ENCODE data around the gene FAM222A. TPM values are rescaled to one million over a fixed set of nuclear protein-coding genes. Genes with fewer than 3 reads are reported as not detected.

Gene FAM222A
- total RNA-seq, 4 donors from 2014 or later, result 0.54 to 3.7 (median 0.92) TPM

DNA sequence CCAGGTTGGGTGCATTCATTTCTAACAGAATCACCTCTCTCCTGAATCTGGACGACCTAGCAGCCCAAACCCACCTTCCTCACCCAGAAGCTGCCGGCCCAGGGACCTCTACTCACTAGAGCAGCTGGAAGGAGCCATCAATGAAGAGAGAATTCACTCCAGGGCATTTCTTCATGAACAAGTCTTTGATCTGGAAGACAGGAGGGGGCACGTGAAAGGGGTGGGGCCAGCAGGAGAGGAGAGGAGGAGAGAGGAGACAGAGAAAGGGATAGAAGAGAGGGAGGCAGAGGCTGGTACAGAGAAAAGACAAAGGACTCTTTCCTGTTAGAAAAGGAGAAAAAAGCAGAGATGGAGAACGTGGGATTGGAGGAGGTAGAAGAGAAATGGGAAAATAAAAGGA, 79.8 kb downstream of the FAM222A start:
- Histone ChIP-seq H3K9me3 (no peaks in the 10 kb centered on the region), H3K27ac (no peak overlapping the region), H3K27me3 (peaks cover 39% of the 10 kb centered on the region), H3K4me3 (no peak overlapping the region), H3K36me3 (no peaks in the 10 kb centered on the region), H3K4me1 (no peaks in the 10 kb centered on the region)
- no peak for ATAC-seq
- no peak for TF ChIP-seq EP300 (IDR thresholded peaks at IDR 0.05)
- no peak for TF ChIP-seq CTCF (IDR thresholded peaks at IDR 0.05)
- TF ChIP-seq POLR2A (IDR thresholded peaks at IDR 0.05), result no peak
- no peak for TF ChIP-seq POLR2AphosphoS5 (IDR thresholded peaks at IDR 0.05)
- 18 to 30% methylated on average over 2 to 3 of the region's 4 CpGs for WGBS, 2 donors (ENCODE audit: low coverage in 1 of 2)

DNA sequence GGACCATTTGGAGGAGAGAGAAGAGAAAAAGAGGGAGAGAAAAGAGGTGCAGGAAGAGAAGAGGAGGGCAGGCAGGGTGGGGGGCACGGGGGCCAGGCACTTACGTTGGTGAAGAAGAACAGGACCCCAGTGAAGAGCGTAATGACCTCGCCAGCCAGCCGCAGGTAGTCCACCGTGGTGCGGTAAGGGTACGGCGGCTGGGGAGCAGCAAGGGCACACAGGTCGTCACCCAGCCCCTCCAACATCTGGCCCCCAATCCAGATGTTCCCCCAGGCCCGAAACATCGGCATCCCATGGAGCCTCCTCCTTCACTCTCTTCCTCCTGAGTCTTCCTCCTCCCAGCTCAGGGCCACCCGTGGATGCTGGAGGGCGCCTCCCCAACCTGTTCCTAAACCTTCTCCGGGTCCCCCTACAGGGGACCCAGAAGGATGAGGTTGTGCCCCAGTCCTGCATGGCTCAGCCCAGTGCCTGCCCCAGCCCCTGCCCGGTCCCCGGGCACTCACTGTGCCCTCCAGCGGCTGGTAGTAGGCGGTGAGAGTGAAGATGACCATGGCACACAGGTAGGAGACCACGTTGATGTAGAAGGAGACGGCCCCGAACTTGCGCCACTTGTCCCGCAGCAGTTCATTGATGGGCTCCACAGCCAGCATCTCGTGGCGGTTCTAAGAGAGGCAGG, 80.3 kb downstream of the FAM222A start:
- WGBS, 2 donors (ENCODE audit: low coverage in 1 of 2), result 79 to 100% methylated on average over 2 to 15 of the region's 26 CpGs
- no peak for ATAC-seq
- Histone ChIP-seq H3K4me3 (no peak overlapping the region), H3K4me1 (no peaks in the 10 kb centered on the region), H3K36me3 (no peaks in the 10 kb centered on the region), H3K27ac (no peak overlapping the region), H3K27me3 (peaks cover 39% of the 10 kb centered on the region), H3K9me3 (no peaks in the 10 kb centered on the region)
- no peak for TF ChIP-seq POLR2A (IDR thresholded peaks at IDR 0.05)
- TF ChIP-seq POLR2AphosphoS5 (IDR thresholded peaks at IDR 0.05), result no peak
- TF ChIP-seq CTCF (IDR thresholded peaks at IDR 0.05), result no peak
- TF ChIP-seq EP300 (IDR thresholded peaks at IDR 0.05), result no peak

DNA sequence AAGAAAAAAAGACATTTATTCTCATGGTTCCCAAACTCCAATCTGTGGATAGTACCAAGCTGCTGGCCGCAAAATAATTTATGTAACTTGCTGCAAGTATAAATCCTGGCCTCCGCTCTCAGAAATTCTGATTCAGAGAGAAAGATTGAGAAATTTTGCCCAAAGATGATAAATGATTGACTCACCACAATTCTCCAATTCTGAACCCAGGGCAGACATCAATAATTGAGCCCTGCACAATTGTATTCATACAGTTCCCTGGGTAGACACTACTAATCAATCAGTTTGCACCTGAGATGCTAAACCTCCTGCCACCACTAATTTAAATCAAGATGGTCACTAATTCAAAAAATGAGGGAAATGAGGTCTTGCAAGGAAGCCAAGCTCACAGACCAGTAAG, 81.4 kb downstream of the FAM222A start:
- H3K9me3 ChIP-seq, result no peaks in the 10 kb centered on the region
- no peaks in the 10 kb centered on the region for H3K4me1 ChIP-seq
- no peak for ATAC-seq
- no peaks in the 10 kb centered on the region for H3K36me3 ChIP-seq
- peaks cover 39% of the 10 kb centered on the region for H3K27me3 ChIP-seq
- 84 to 100% methylated on average over 1 to 2 of the region's 2 CpGs for WGBS, 2 donors (ENCODE audit: low coverage in 1 of 2)
- no peak overlapping the region for H3K4me3 ChIP-seq
- H3K27ac ChIP-seq, result no peak overlapping the region
- TF ChIP-seq POLR2A (IDR thresholded peaks at IDR 0.05) (no peak), EP300 (IDR thresholded peaks at IDR 0.05) (no peak), CTCF (IDR thresholded peaks at IDR 0.05) (no peak), POLR2AphosphoS5 (IDR thresholded peaks at IDR 0.05) (no peak)

DNA sequence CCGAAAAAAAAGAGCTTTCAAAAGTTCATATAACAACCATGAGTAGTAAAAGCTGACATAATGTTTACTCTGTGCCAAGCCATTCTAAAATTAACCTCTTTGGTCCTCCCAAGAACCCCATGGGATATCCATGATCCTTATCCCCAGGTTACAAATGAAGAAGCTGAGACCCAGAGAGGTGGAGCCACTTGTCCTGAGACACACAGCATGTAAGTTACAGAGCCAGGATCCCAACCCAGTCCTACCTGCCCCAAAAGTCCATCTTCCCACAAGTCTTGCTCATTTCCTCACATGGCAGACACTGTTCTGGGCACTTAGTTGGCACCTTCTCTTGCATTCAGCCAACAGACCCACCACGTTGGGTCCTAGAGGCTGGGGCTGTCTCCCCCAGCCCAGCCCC, 82.4 kb downstream of the FAM222A start:
- Histone ChIP-seq H3K27me3 (peaks cover 29% of the 10 kb centered on the region), H3K27ac (no peak overlapping the region), H3K4me3 (no peak overlapping the region), H3K4me1 (no peaks in the 10 kb centered on the region), H3K9me3 (no peaks in the 10 kb centered on the region), H3K36me3 (no peaks in the 10 kb centered on the region)
- 9 to 29% methylated on average over 1 of the region's 2 CpGs for WGBS, 2 donors (ENCODE audit: low coverage in 1 of 2)
- no peak for ATAC-seq
- TF ChIP-seq CTCF (IDR thresholded peaks at IDR 0.05), result no peak
- no peak for TF ChIP-seq POLR2AphosphoS5 (IDR thresholded peaks at IDR 0.05)
- TF ChIP-seq POLR2A (IDR thresholded peaks at IDR 0.05), result no peak
- no peak for TF ChIP-seq EP300 (IDR thresholded peaks at IDR 0.05)

DNA sequence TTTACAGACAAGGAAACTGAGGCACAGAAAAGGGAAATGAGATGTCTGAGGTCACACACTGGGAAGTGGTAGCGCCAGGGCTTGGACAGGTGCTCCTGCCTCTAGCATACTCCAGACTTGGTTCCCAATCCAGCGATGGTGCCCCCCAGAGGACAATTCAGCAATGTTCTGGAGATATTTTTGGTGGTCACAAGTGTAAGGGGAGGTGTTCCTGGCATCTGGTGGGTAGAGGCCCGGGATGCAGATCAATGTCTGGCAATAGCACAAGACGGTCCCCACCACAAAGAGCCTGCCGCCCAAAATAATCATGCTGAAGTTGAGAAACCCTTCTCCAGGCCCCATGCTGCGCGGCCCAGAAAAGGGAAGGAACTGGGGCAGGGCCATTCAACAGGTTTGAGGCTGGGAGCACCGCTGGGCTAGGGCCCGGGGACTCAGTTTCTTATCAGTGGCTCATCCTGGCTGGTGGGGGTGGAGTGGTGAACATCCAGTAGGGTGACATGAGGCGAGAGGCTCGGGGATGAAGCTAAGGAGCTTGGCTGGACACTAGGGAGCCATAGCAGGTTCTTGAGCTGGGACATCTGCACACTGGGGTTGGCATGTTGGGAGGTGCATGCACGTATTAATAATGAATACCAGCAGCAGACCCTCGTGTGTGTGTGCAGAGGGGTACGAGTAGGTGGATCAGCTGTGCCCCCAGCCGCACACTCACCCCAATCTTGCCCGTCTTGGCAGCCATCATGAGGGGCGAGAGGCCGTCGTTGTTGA, 84.5 kb downstream of the FAM222A start:
- H3K4me3 ChIP-seq, result no peak overlapping the region
- no peak for TF ChIP-seq CTCF (IDR thresholded peaks at IDR 0.05)
- TF ChIP-seq POLR2A (IDR thresholded peaks at IDR 0.05), result no peak
- no peak for TF ChIP-seq POLR2AphosphoS5 (IDR thresholded peaks at IDR 0.05)
- no peak for TF ChIP-seq EP300 (IDR thresholded peaks at IDR 0.05)
- no peak overlapping the region for H3K27ac ChIP-seq
- H3K27me3 ChIP-seq, result peaks cover 16% of the 10 kb centered on the region
- no peaks in the 10 kb centered on the region for H3K36me3 ChIP-seq
- H3K4me1 ChIP-seq, result no peaks in the 10 kb centered on the region
- H3K9me3 ChIP-seq, result no peaks in the 10 kb centered on the region
- ATAC-seq, result no peak
- 74 to 81% methylated on average over 3 to 8 of the region's 19 CpGs for WGBS, 2 donors (ENCODE audit: low coverage in 1 of 2)

Measured in gastroesophageal sphincter (tissue), 4 donors.